NCI-H2196 treated with DMSO at 0.1 percent for 48 hours (cell line): Measurements from ENCODE around the gene ACBD6.

ENCODE experiments used
- DNase-seq: peaks from one replicate; lab custom pipeline; 2025; ENCODE audit not compliant: unreplicated experiment; lab: John Stamatoyannopoulos, UW

Gene ACBD6

DNA sequence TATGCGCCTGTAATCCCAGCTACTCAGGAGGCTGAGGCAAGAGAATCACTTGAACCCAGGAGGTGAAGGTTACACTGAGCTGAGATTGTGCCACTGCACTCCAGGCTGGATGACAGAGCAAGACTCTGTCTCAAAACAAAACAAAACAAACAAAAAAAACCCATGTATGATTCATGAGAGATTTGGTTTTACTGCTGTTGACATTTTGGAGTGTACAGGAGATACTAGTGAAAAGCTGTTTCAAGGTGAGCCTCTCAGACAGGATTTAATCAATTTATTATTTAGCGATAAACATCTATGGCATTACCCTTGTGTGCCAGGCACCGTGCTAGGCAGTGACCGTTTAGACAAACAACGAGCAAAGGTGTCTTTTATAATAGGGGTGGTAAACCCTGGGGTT, 255.8 kb downstream of the ACBD6 start:
- DNase-seq: no peak

DNA sequence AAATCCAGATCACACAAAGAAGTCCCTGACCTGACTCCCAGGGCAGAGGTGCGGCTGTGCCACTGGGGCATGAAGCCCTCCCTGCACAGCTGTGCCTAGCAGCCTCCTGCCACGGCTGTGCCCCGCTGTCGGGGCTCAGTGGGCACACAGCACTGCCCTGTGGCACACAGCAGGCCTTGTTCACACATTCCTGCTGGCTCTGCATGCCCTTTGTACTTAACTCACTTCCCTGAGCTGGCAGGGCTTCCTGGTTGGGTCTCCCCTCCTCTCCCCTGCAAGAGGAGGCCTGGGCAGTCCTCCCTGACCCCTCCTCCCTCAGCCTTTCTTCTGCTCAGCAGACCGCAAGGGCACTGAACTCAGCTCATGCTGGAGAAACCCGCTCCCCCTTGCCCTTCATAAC, 257.5 kb downstream of the ACBD6 start:
- no peak for DNase-seq

DNA sequence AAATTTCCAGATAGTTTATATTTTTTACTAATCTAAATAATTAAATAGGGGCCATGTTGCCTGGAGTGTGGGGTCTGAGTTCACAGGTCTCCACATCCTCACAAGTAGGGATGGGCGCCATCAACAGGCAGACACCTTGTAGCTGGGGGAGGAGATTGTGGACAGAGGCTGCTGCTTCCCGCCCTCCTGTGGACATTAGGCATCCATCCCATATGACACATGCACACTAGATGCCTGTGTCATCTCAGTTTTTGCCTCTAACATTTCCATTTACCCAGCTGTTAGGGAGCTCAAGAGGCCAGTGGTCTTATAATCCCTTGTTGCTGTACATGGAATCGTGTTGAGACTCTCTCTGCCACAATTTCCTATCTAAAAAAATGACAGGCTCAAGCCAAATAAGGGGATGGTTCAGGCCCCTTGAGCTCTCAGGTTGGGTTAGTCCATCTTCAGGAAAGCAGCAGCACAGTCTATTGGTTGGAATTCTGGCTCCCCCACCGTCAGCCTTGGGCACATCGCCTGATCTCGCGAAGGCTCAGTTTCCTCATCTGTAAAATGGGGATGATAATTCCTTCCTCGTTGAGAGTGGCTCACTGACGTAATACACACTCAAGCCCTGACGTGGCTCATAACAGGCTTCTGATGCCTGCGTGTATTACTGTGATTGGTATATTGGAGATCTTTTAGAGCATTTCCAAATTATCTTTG, 258.7 kb downstream of the ACBD6 start:
- no peak for DNase-seq

DNA sequence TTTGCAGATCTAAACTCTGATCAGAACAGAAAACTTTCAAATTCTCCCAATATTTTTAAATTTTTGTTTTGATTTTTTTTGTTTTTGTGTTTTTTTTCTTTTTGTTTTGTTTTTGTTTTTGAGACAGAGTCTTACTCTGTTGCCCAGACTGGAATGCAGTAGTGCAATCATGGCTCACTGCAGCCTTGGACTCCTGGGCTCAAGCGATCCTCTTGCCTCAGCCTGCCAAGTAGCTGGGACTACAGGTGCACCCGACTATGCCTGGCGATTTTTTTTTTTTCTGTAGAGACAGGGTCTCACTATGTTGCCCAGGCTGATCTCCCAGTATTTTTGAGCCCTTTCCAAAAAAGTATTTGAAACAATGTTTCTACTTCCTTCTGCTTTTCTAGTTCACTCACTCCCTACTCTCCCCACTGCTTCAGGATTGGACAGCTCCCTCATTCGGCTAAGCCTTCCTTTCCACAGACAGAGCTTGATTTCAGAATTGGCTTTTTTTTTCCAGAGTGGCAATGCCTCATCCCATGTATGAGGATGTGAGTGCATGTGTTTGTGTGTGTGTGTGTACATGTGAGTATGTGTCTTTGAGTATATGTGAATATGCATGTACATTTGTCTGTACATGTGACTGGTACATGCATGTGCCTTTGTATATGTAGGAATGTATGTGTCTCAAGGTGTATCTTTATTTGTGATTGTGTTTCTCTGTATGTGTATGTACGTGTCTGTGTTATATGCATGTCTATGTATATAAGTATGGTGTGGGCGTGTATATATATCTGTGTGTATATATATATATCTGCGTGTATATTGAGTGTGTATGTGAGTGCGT, 260.4 kb downstream of the ACBD6 start:
- DNase-seq: no peak

DNA sequence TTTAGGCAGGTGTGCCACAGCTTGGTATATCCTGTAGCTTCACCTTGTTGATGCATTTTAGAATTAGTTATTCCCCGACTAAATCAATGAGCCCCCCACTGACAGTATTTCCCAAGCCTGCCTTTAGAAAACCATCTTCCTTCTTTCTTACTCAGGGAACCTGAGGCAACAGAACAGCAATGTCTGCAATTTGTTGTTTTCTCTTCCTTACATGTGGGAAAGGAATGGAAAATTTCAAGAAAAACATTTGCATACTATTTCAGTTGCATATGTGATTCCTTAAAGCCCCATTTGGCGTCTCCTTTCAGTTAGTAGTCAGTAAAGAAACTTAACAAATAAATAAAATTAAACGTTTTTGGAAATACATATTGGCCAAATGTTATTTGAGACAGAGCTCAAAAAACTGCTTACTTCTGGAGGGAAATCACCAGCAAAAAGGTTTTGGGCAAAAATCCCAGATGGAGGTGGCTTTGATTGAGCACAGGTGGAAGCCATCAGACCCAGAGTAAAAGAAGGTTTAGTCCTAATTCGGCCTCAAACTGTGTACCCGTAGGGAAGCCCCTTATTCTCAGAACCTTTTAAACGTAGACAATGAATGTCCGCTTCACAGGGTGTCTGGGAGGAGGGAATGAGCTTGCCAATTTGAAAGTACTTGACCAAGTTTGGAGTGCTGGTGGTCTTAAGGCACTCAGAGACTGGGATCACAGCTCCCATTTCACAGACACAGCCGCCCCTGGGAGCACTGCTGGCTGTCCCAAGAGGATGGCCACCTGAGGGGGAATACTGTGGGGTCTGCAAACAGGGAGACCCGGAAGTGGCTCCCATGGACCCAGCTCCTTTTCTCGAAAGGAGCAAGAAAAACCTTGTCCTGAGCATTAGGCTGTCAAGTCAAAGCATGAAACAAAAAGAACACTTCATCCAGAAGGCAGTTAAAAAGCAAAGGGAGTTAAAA, 263.0 kb downstream of the ACBD6 start:
- no peak for DNase-seq

DNA sequence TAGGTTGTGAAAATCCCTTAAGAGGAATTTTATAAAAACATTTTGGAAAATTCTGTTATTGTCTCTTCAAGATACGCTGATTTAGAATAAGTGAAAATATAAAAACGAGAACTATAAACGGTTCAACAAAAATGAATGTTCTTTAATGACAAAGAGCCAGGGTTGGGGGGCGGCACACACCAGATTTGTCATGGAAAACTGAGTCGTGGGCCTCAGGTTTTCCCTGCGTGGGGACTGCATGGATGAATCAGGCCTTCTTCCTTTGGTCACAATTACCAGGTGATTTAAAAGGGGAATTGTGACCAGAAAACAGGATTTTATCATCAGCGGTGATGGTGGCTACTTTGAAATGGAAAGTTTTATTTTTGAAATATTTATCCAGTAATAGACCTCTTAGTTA, 263.7 kb downstream of the ACBD6 start:
- no peak for DNase-seq
